Stimulated activated naive B cell treated with anti-CD40 and anti-IgM and Interleukin-4, amounts not matched to agents 10 μg/mL and 1 μg/mL and 100 μg/mL, for 72 hours (primary cell): ENCODE results near the gene KMT2C.
"Not testable (repeated sequence)": the region's sequence is repeated elsewhere in the genome, so short reads cannot be mapped to it uniquely, and the experiment has no call there.

Experiments used
- ATAC-seq, 2 donors: fragments of 150-1000 bp; cut with Tn5 transposase; replicated peaks; 2 replicates each; pipeline ENCODE4 v1.10.0; 2021; ENCODE audit warnings: moderate library complexity in 1 of 2
- DNase-seq: peaks from one replicate; pipeline ENCODE4 v3.0.0; 2021
- H3K27ac Mint-ChIP-seq: one replicate; pipeline ENCODE4 v1.8.0; 2022; ENCODE audit warnings: mild to moderate bottlenecking, mixed read lengths
- H3K27me3 Mint-ChIP-seq, 2 donors: one replicate each; pipeline ENCODE4 v1.8.0; 2022; ENCODE audit warnings: mixed read lengths in 2 of 2
- H3K36me3 Mint-ChIP-seq, 2 donors: one replicate each; pipeline ENCODE4 v1.8.0; 2022; ENCODE audit warnings: mixed read lengths in 2 of 2, mild to moderate bottlenecking in 1 of 2
- H3K4me1 Mint-ChIP-seq, 2 donors: one replicate each; pipeline ENCODE4 v1.8.0; 2022; ENCODE audit warnings: mixed read lengths in 2 of 2, mild to moderate bottlenecking in 1 of 2
- H3K4me3 Mint-ChIP-seq, 2 donors: one replicate each; pipeline ENCODE4 v1.8.0; 2022; ENCODE audit warnings: mild to moderate bottlenecking in 2 of 2, mixed read lengths in 2 of 2, moderate library complexity in 1 of 2
- H3K9me3 Mint-ChIP-seq, 2 donors: one replicate each; pipeline ENCODE4 v1.8.0; 2022; ENCODE audit warnings: mixed read lengths in 2 of 2, mild to moderate bottlenecking in 1 of 2

KMT2C gene

DNA sequence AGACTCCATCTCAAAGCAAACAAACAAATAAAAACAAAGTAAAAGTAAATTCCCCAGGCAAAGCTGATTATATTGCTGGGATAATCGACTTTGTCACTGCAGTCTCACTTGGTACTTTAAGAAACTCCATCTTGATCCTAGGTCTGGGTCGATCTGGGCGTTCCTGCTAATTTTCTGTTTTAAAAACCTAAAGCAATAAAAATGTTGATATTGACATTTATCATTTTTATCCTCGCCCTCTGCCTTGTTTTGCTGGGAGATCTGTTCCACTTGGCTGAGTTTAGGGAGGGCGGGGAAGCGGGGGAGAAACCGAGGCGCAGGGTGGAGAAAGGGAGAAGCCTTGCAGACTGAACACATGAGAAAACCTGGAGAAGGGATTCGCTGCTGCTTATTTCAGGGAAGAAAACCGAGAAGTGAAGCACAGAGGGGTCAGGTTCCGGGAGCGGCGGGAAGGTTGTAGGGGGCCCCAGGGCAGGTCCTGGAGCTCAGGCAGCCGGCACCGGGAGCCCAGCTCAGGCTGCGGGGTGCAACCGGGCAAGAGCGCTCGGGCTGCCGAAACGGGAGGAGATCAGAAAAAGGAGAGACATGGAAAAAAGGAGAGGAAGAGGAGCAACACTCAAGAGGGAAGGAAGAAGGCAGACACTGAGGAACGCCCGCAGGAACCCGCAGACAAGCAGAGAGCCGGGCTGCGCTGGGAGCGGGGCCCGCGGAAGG is 27.3 kb upstream of the KMT2C start:
- Mint-ChIP-seq H3K27ac (peak overlapping the region; percentile 82), H3K27me3 (no peaks in the 10 kb centered on the region), H3K36me3 (no peaks in the 10 kb centered on the region), H3K4me1 (peaks cover 9 to 28% of the 10 kb centered on the region in 2 donors), H3K4me3 (peak overlapping the region; percentile 98 to 99), H3K9me3 (no peaks in the 10 kb centered on the region)
- no peak for DNase-seq
- peak; percentile 1 to 5 for ATAC-seq

DNA sequence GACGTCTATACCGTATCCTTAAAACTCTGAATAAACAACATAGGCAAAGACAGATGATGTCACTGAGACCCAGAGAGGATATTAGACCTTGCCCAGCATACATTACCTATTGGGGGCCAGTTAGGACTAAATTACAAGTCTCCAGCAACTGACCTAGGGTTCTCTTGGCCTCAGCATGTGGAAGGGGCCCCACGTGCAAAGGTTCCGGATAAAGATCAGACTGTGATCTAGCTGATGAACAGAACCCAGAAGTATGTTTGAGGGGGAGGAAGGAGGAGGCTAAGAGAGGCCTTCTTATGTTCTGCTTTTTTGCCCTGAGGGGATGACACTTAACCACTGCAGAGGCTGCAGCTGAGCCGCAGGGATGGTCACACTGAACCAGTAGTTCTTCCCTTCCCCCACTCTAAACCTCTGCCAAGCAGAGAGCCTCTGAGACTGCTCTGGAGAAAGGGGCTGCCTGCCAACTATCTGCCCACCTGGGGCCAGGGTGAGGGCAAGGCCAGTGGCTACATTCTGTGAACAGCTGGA is 24.0 kb upstream of the KMT2C start:
- H3K36me3 Mint-ChIP-seq: no peaks in the 10 kb centered on the region
- H3K27ac Mint-ChIP-seq: peak overlapping the region; percentile 71
- H3K27me3 Mint-ChIP-seq: no peaks in the 10 kb centered on the region
- ATAC-seq (peak; percentile 28 to 33), DNase-seq (peak; percentile 27)
- H3K9me3 Mint-ChIP-seq: no peaks in the 10 kb centered on the region
- H3K4me3 Mint-ChIP-seq: peak overlapping the region; percentile 17 to 48
- H3K4me1 Mint-ChIP-seq: peaks cover 9 to 23% of the 10 kb centered on the region in 2 donors

DNA sequence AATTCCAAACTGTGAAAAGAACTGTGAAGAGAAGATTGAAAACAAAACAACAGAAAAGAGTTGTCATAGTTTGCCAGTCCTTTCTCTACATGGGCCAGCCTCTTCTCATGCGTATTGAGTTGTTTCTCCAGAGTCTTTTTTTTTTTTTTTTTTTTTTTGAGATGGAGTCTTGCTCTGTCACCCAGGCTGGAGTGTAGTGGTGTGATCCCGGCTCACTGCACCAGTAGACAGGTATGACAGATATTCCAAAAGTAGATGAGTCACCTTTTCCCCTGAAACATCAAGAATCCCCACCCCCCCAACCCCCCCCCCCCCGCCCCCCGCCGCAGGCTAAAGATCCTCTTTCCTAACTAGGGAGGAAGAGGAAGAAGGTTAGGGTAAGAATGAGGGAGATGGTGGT is 15.6 kb upstream of the KMT2C start:
- Mint-ChIP-seq H3K27ac (no peak overlapping the region), H3K36me3 (no peaks in the 10 kb centered on the region), H3K27me3 (no peaks in the 10 kb centered on the region), H3K4me3 (no peak overlapping the region), H3K9me3 (no peaks in the 10 kb centered on the region), H3K4me1 (peaks cover 0 to 2% of the 10 kb centered on the region in 2 donors)
- DNase-seq (no peak), ATAC-seq (no peak)

DNA sequence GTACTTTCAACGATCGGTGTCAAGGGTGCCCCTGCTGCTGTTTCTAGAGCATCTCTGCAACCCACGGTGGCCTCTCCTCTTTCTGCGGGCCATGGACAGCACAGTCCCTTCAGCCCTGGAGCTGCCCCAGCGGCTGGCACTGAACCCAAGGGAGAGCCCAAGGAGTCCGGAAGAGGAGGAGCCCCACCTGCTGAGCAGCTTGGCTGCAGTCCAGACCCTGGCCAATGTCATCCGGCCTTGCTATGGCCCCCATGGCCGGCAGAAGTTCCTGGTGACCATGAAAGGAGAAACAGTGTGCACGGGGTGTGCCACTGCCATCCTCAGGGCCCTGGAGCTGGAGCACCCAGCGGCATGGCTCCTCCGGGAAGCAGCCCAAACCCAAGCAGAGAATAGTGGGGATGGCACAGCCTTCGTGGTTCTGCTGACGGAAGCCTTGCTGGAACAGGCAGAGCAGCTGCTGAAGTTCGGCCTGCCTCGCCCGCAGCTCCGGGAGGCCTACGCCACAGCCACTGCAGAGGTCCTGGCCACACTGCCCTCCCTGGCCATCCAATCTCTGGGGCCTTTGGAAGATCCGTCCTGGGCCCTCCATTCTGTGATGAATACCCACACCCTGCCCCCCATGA is 9.7 kb upstream of the KMT2C start:
- DNase-seq, H3K9me3 Mint-ChIP-seq, H3K4me3 Mint-ChIP-seq, ATAC-seq, H3K27me3 Mint-ChIP-seq, H3K4me1 Mint-ChIP-seq, H3K36me3 Mint-ChIP-seq, H3K27ac Mint-ChIP-seq: not testable (repeated sequence)

DNA sequence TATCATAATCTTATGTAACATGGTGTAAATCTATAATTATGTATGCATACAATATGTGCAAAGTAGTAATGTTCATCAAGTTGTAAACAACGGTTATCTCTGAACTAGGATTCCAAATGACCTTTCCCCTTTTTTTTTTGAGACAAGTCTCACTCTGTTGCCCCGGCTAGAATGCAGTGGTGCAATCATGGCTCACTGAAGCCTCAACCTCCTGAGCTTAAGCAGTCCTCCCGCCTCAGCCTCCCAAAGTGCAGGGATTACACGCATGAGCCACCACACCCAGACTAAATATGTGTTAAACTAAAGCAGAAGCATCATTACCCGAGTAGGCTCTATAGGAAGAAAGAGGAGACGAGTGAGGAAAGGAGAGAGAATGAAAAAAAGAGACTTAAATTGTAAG is 7.8 kb upstream of the KMT2C start:
- Mint-ChIP-seq H3K27me3 (no peaks in the 10 kb centered on the region), H3K4me1 (peaks cover 0 to 2% of the 10 kb centered on the region in 2 donors), H3K4me3 (no peak overlapping the region), H3K36me3 (no peaks in the 10 kb centered on the region), H3K27ac (no peak overlapping the region), H3K9me3 (no peaks in the 10 kb centered on the region)
- no peak for ATAC-seq
- DNase-seq: no peak

GRCh38 chr7:152442330-152442835 is 6.6 kb upstream of the KMT2C start:
- H3K27ac Mint-ChIP-seq: no peak overlapping the region
- H3K4me1 Mint-ChIP-seq: peaks cover under 1 to 9% of the 10 kb centered on the region in 2 donors

GRCh38 chr7:152441810-152442209 is 6.0 kb upstream of the KMT2C start:
- DNase-seq: not testable (repeated sequence)

More at GRCh38 chr7:152442330-152442835, 6.6 kb upstream of the KMT2C start:
- ATAC-seq: no peak
- no peak for DNase-seq
- Mint-ChIP-seq H3K36me3 (no peaks in the 10 kb centered on the region), H3K4me3 (no peak overlapping the region), H3K9me3 (no peaks in the 10 kb centered on the region), H3K27me3 (no peaks in the 10 kb centered on the region)

GRCh38 chr7:152441168-152441567 is 5.4 kb upstream of the KMT2C start:
- not testable (repeated sequence) for DNase-seq, ATAC-seq, H3K27ac Mint-ChIP-seq, H3K36me3 Mint-ChIP-seq, H3K9me3 Mint-ChIP-seq, H3K27me3 Mint-ChIP-seq, H3K4me3 Mint-ChIP-seq
- peaks cover 4 to 14% of the 10 kb centered on the region in 2 donors for H3K4me1 Mint-ChIP-seq

More at GRCh38 chr7:152441810-152442209, 6.0 kb upstream of the KMT2C start:
- H3K27me3 Mint-ChIP-seq, H3K27ac Mint-ChIP-seq, H3K36me3 Mint-ChIP-seq, ATAC-seq, H3K4me3 Mint-ChIP-seq, H3K9me3 Mint-ChIP-seq: not testable (repeated sequence)
- H3K4me1 Mint-ChIP-seq: peaks cover 4 to 14% of the 10 kb centered on the region in 2 donors

GRCh38 chr7:152438017-152438416 is 2.2 kb upstream of the KMT2C start:
- peaks cover 10 to 31% of the 10 kb centered on the region in 2 donors for H3K4me1 Mint-ChIP-seq
- H3K9me3 Mint-ChIP-seq, H3K27ac Mint-ChIP-seq, ATAC-seq, H3K4me3 Mint-ChIP-seq, DNase-seq, H3K27me3 Mint-ChIP-seq, H3K36me3 Mint-ChIP-seq: not testable (repeated sequence)

DNA sequence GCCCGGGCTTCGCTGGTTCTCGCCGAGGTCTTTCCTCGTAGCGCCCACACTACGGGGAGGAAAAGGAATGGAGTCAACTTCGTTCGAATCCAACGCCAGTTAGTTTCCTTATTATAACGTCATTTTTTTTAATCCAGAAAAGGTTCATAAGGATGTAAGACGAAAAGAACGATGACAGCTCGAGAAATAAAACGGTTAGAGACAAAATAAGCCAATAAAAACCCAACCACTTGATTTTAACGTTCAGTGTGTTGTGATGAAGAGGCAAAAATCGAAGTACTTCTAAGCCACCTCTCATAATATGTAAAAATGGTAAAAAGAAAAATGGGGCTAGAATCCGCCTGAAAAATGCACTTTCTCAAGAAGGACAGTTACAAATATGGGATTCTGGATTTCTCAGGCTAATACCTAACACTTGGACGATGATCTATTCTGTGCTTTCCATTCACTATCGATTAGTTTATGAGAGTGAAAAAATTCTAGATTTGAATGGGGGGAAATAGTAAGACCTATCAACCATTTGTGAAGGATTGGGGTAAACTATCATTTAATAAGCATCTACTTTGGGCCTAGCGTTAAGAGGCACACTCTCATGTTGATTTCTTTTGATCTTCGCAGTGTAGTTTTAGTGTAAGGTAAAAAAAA is 1.2 kb upstream of the KMT2C start:
- H3K36me3 Mint-ChIP-seq, DNase-seq, H3K9me3 Mint-ChIP-seq, H3K27me3 Mint-ChIP-seq, ATAC-seq: not testable (repeated sequence)
- Mint-ChIP-seq H3K4me3 (peak overlapping the region; percentile 80 to 93), H3K27ac (peak overlapping the region; percentile 93), H3K4me1 (peaks cover 10 to 34% of the 10 kb centered on the region in 2 donors)

DNA sequence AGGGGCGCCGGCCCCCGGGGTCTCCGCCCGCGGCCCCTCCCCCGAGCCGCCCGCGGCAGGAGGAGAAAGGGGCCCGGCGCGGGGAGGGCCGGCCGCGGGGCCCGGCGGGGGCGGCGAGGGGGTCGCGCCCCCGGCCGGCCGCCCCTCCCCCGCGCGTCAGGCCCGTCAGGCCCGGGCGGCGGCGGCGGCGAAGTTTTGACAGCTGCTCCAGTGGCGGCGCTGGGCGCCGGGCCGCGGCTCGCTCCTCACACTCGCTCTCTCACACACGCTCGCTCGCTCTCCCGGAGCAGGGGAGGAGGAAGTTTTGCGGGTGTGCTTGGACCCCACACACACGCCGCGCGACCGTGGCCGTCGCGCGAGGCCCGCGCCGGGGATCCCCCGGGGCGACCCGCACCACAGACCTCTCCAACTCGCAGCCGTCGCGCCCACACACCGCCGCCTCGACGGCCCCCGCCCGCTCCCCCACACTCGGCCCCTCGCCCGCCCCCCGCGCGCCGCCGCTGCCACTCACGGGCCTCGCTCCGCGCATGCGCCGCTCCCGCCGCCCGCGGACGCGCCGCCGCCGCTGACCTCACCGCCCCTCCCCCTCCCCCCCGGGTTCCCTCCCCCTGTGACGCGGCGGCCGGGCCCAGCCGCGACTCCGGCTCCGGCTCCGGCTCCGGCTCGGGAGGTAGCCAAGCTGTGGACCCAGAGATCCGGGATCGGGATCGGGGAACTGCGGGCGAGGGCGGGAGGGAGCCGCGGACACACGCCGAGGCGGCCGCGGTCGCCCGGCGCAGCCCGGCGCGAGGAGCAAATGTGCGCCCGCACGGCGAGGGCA is 518 bp upstream of the KMT2C start:
- H3K9me3 Mint-ChIP-seq: no peaks in the 10 kb centered on the region
- peak; percentile 85 for DNase-seq
- H3K36me3 Mint-ChIP-seq: no peaks in the 10 kb centered on the region
- ATAC-seq: peak; percentile 61 to 67
- peak overlapping the region; percentile 95 for H3K27ac Mint-ChIP-seq
- H3K27me3 Mint-ChIP-seq: no peaks in the 10 kb centered on the region
- H3K4me1 Mint-ChIP-seq: peaks cover 11 to 35% of the 10 kb centered on the region in 2 donors
- H3K4me3 Mint-ChIP-seq: peak overlapping the region; percentile 81 to 93

- Mint-ChIP-seq H3K27ac (peak overlapping the region; percentile 95), H3K4me3 (peak overlapping the region; percentile 79 to 94), H3K4me1 (peaks cover 15 to 40% of the 10 kb centered on the region in 2 donors)
- H3K9me3 Mint-ChIP-seq, H3K27me3 Mint-ChIP-seq, H3K36me3 Mint-ChIP-seq: not testable (repeated sequence)
- peak; percentile 53 for DNase-seq
- ATAC-seq: peak; percentile 50 to 56
Observed at GRCh38 chr7:152434511-152435383, 1.1 kb downstream of the KMT2C start.
